Stimulated activated CD4-positive, alpha-beta T cell treated with anti-CD3 and anti-CD28 coated beads, Interleukin-1b, Interleukin-23, amount 100 ng/mL, for 48 hours (primary cell): Measurements from ENCODE around the gene CCL18.
A peak's percentile ranks its signal among the peaks of the same experiment; 100 is the strongest.
"Not testable (repeated sequence)": the region's sequence is repeated elsewhere in the genome, so short reads cannot be mapped to it uniquely, and the experiment has no call there.

Source experiments
- DNase-seq: peaks from one replicate; pipeline ENCODE4 v3.0.0-alpha.2; 2020

Gene CCL18

GRCh38 chr17:36072431-36073121 is 8.5 kb downstream of the CCL18 start:
- peak; percentile 77 for DNase-seq

GRCh38 chr17:36074365-36074764 is 10.3 kb downstream of the CCL18 start:
- no peak for DNase-seq

- DNase-seq: not testable (repeated sequence)
Observed at GRCh38 chr17:36081681-36082471, 17.8 kb downstream of the CCL18 start.

- DNase-seq: peak; percentile 52
Observed at GRCh38 chr17:36082482-36083120, 18.5 kb downstream of the CCL18 start.

- DNase-seq: not testable (repeated sequence)
Observed at GRCh38 chr17:36083691-36084090, 19.6 kb downstream of the CCL18 start.

- DNase-seq: no peak
Observed at GRCh38 chr17:36085765-36086164, 21.7 kb downstream of the CCL18 start.

- no peak for DNase-seq
Observed at GRCh38 chr17:36086791-36087190, 22.7 kb downstream of the CCL18 start.

GRCh38 chr17:36087471-36087870 is 23.4 kb downstream of the CCL18 start:
- DNase-seq: not testable (repeated sequence)

GRCh38 chr17:36087897-36088572 is 24.0 kb downstream of the CCL18 start:
- not testable (repeated sequence) for DNase-seq

GRCh38 chr17:36088670-36089338 is 24.7 kb downstream of the CCL18 start:
- DNase-seq: no peak

GRCh38 chr17:36089339-36089865 is 25.3 kb downstream of the CCL18 start:
- DNase-seq: no peak

- DNase-seq: peak; percentile 62
Observed at GRCh38 chr17:36089888-36090836, 26.1 kb downstream of the CCL18 start, which contains the start of gene CCL3. Gene CCL3 (minus strand): TSS chr17:36090143. CDS start chr17:36090058, 85 bp downstream.

- DNase-seq: peak; percentile 64
Observed at GRCh38 chr17:36092230-36092629, 28.2 kb downstream of the CCL18 start.

- not testable (repeated sequence) for DNase-seq
Observed at GRCh38 chr17:36092715-36093114, 28.6 kb downstream of the CCL18 start.

- DNase-seq: no peak
Observed at GRCh38 chr17:36094232-36094631, 30.2 kb downstream of the CCL18 start.

- DNase-seq: no peak
Observed at GRCh38 chr17:36094746-36095145, 30.7 kb downstream of the CCL18 start.

- no peak for DNase-seq
Observed at GRCh38 chr17:36095992-36096391, 31.9 kb downstream of the CCL18 start.

GRCh38 chr17:36099004-36099403 is 34.9 kb downstream of the CCL18 start:
- not testable (repeated sequence) for DNase-seq

- DNase-seq: peak; percentile 12
Observed at GRCh38 chr17:36103401-36103975, 39.4 kb downstream of the CCL18 start, which contains the start of gene CCL4. Gene CCL4 (plus strand): TSS chr17:36103827. CDS start chr17:36103906, 79 bp downstream.

- DNase-seq: not testable (repeated sequence)
Observed at GRCh38 chr17:36104246-36104645, 40.2 kb downstream of the CCL18 start.
